ENCODE measurements around the gene PTGIS.

- TF ChIP-seq CTCF (IDR thresholded peaks at IDR 0.05) (no peak), EZH2 (IDR thresholded peaks at IDR 0.05; ENCODE audit: borderline replicate concordance, insufficient read depth, low read depth, low read length, poor library complexity, severe bottlenecking) (no peak)
Observed at GRCh38 chr20:49557449-49557848, 10.5 kb downstream of the PTGIS start.
